Measurements from ENCODE around the gene ACSS3.

DNA sequence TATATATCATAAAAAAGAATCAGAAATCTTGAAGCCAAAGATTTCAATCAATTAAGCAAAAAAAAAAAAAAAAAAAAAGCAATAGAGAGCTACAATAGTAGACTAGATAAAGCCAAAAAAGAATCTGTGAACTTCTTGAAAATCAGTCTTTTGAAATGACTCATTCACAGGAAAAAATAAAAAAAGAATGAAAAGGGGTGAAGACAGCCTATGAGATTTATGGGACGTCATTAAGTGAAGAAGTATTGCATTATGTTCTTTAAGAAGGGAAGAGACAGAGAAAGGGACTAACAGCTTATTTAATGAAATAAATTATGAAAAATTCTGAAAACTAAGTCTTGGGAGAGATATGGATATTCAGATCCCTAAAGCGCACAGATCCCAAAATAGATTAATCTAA lies 103.8 kb downstream of the ACSS3 start:
- TF ChIP-seq, protein P1, sequence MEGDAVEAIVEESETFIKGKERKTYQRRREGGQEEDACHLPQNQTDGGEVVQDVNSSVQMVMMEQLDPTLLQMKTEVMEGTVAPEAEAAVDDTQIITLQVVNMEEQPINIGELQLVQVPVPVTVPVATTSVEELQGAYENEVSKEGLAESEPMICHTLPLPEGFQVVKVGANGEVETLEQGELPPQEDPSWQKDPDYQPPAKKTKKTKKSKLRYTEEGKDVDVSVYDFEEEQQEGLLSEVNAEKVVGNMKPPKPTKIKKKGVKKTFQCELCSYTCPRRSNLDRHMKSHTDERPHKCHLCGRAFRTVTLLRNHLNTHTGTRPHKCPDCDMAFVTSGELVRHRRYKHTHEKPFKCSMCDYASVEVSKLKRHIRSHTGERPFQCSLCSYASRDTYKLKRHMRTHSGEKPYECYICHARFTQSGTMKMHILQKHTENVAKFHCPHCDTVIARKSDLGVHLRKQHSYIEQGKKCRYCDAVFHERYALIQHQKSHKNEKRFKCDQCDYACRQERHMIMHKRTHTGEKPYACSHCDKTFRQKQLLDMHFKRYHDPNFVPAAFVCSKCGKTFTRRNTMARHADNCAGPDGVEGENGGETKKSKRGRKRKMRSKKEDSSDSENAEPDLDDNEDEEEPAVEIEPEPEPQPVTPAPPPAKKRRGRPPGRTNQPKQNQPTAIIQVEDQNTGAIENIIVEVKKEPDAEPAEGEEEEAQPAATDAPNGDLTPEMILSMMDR (IDR thresholded peaks at IDR 0.05; ENCODE audit: extremely low read depth in 1 of 2, insufficient read depth in 1 of 2, low read depth in 1 of 2, low read length in 2 of 2): no peak
- TF ChIP-seq POLR2A (IDR thresholded peaks at IDR 0.05; ENCODE audit: low read depth, low read length): no peak
- no peak for TF ChIP-seq JUN (IDR thresholded peaks at IDR 0.05; ENCODE audit: borderline replicate concordance, insufficient read depth, insufficient read length, low read depth)
- no peak for TF ChIP-seq EZH2 (IDR thresholded peaks at IDR 0.05; ENCODE audit: borderline replicate concordance, low read depth, low read length, severe bottlenecking)
- no peak for TF ChIP-seq POLR2AphosphoS5 (IDR thresholded peaks at IDR 0.05; ENCODE audit: insufficient read depth, low read depth, low read length)
- TF ChIP-seq GATA2 (IDR thresholded peaks at IDR 0.05; ENCODE audit: insufficient read depth, insufficient read length, low read depth, low read length): no peak

All from endothelial cell of umbilical vein (primary cell).